HEK293 (cell line): ENCODE measurements around the gene PYGM.

Experiments used
- CTCF ChIA-PET: fragments of 350-600 bp; formaldehyde crosslinking; extraction: SDS; loops from one replicate; lab custom pipeline; 2021; ENCODE audit warnings: antibody characterized with exemption; lab: Yijun Ruan, JAX
- POLR2A ChIA-PET: fragments of 300-600 bp; formaldehyde crosslinking; extraction: SDS; loops from one replicate; lab custom pipeline; 2020; ENCODE audit warnings: antibody characterized with exemption, inconsistent platforms; lab: Yijun Ruan, JAX
- H3K27ac ChIP-seq: fragments of 200-500 bp; sonication (Bioruptor generic); 2 replicates; pipeline ENCODE4 v1.5.1; 2014; ENCODE audit warnings: low read depth, low read length, control low read depth, inconsistent platforms; ENCODE audit errors: extremely low read depth
- H3K36me3 ChIP-seq, 2 experiments: fragments of 200-500 bp in 1 of 2; sonication (Bioruptor generic) in 1 of 2; 1 replicate in 1 of 2; 2 replicates in 1 of 2; pipeline ENCODE4 v1.5.1; 2014 to 2017; ENCODE audit warnings: inconsistent platforms in 2 of 2, low read length in 2 of 2; ENCODE audit not compliant: control insufficient read depth in 2 of 2, insufficient read depth in 1 of 2
- H3K4me1 ChIP-seq: fragments of 200-500 bp; sonication (Bioruptor generic); 2 replicates; pipeline ENCODE4 v1.5.1; 2014; ENCODE audit warnings: mild to moderate bottlenecking, low read length, inconsistent platforms; ENCODE audit not compliant: control insufficient read depth, insufficient read depth
- H3K4me3 ChIP-seq: 2 replicates; pipeline ENCODE4 v1.5.1; 2011; ENCODE audit warnings: low read depth, mild to moderate bottlenecking, control low read depth, low read length, moderate library complexity
- H3K9me3 ChIP-seq: fragments of 200-500 bp; sonication (Bioruptor generic); 2 replicates; pipeline ENCODE4 v1.5.1; 2014; ENCODE audit warnings: low read depth, low read length, inconsistent platforms; ENCODE audit not compliant: control insufficient read depth, insufficient read depth
- CTCF ChIP-seq: fragments of 450-650 bp; formaldehyde crosslinking; IDR thresholded peaks from 2 replicates; pipeline ENCODE4 v1.5.1; 2016; ENCODE audit warnings: missing biosample characterization, missing genetic modification characterization
- INSM2 ChIP-seq: fragments of 450-650 bp; formaldehyde crosslinking; IDR thresholded peaks from 2 replicates; pipeline ENCODE4 v1.5.1; 2016; ENCODE audit warnings: missing biosample characterization, missing genetic modification characterization
- REST ChIP-seq: fragments of 450-650 bp; formaldehyde crosslinking; IDR thresholded peaks from 2 replicates; pipeline ENCODE4 v1.5.1; 2016; ENCODE audit warnings: missing biosample characterization, missing genetic modification characterization
- SP7 ChIP-seq: fragments of 450-650 bp; formaldehyde crosslinking; IDR thresholded peaks from 2 replicates; pipeline ENCODE4 v1.5.1; 2016; ENCODE audit warnings: missing biosample characterization, missing genetic modification characterization
- ZBTB10 ChIP-seq: fragments of 450-650 bp; formaldehyde crosslinking; IDR thresholded peaks from 2 replicates; pipeline ENCODE4 v1.5.1; 2016; ENCODE audit warnings: missing biosample characterization, missing genetic modification characterization
- ZBTB20 ChIP-seq: fragments of 450-650 bp; formaldehyde crosslinking; IDR thresholded peaks from 2 replicates; pipeline ENCODE4 v1.5.1; 2016; ENCODE audit warnings: missing biosample characterization, missing genetic modification characterization
- ZBTB6 ChIP-seq: fragments of 450-650 bp; formaldehyde crosslinking; IDR thresholded peaks from 2 replicates; pipeline ENCODE4 v1.5.1; 2017; ENCODE audit warnings: missing biosample characterization, missing genetic modification characterization
- ZEB2 ChIP-seq: fragments of 450-650 bp; formaldehyde crosslinking; IDR thresholded peaks from 2 replicates; pipeline ENCODE4 v1.5.1; 2016; ENCODE audit warnings: missing biosample characterization, missing genetic modification characterization
- ZFP3 ChIP-seq: fragments of 450-650 bp; formaldehyde crosslinking; IDR thresholded peaks from 2 replicates; pipeline ENCODE4 v1.5.1; 2016; ENCODE audit warnings: low read depth, missing biosample characterization, missing genetic modification characterization
- ZNF174 ChIP-seq: fragments of 450-650 bp; formaldehyde crosslinking; IDR thresholded peaks from 2 replicates; pipeline ENCODE4 v1.5.0; 2017; ENCODE audit warnings: missing biosample characterization, mild to moderate bottlenecking, missing genetic modification characterization
- ZNF184 ChIP-seq: fragments of 450-650 bp; IDR thresholded peaks from 2 replicates; pipeline ENCODE4 v1.5.1; 2018; ENCODE audit warnings: missing biosample characterization, mild to moderate bottlenecking, missing genetic modification characterization
- ZNF239 ChIP-seq: fragments of 450-650 bp; formaldehyde crosslinking; IDR thresholded peaks from 2 replicates; pipeline ENCODE4 v1.5.1; 2016; ENCODE audit warnings: missing biosample characterization, missing genetic modification characterization
- ZNF248 ChIP-seq: fragments of 450-650 bp; formaldehyde crosslinking; IDR thresholded peaks from 2 replicates; pipeline ENCODE4 v1.5.1; 2017; ENCODE audit warnings: missing biosample characterization, missing genetic modification characterization
- ZNF266 ChIP-seq: fragments of 450-650 bp; formaldehyde crosslinking; IDR thresholded peaks from 2 replicates; pipeline ENCODE4 v1.5.1; 2016; ENCODE audit warnings: missing biosample characterization, missing genetic modification characterization, low read depth
- ZNF48 ChIP-seq: fragments of 450-650 bp; formaldehyde crosslinking; IDR thresholded peaks from 2 replicates; pipeline ENCODE4 v1.5.1; 2016; ENCODE audit warnings: missing biosample characterization, missing genetic modification characterization
- ZNF530 ChIP-seq: fragments of 450-650 bp; formaldehyde crosslinking; IDR thresholded peaks from 2 replicates; pipeline ENCODE4 v1.5.1; 2016; ENCODE audit warnings: low read depth, missing biosample characterization, missing genetic modification characterization
- ZNF544 ChIP-seq: fragments of 450-650 bp; formaldehyde crosslinking; IDR thresholded peaks from 2 replicates; pipeline ENCODE4 v1.5.0; 2017; ENCODE audit warnings: missing biosample characterization, missing genetic modification characterization
- ZNF621 ChIP-seq: fragments of 450-650 bp; formaldehyde crosslinking; IDR thresholded peaks from 2 replicates; pipeline ENCODE4 v1.5.1; 2017; ENCODE audit warnings: missing biosample characterization, missing genetic modification characterization
- ZNF623 ChIP-seq: fragments of 450-650 bp; formaldehyde crosslinking; IDR thresholded peaks from 2 replicates; pipeline ENCODE4 v1.5.1; 2016; ENCODE audit warnings: missing biosample characterization, missing genetic modification characterization
- ZNF664 ChIP-seq: fragments of 450-650 bp; formaldehyde crosslinking; IDR thresholded peaks from 2 replicates; pipeline ENCODE4 v1.5.1; 2016; ENCODE audit warnings: missing biosample characterization, missing genetic modification characterization
- ZNF701 ChIP-seq: fragments of 450-650 bp; formaldehyde crosslinking; IDR thresholded peaks from 2 replicates; pipeline ENCODE4 v1.5.1; 2016; ENCODE audit warnings: missing biosample characterization, missing genetic modification characterization
- ZNF776 ChIP-seq: fragments of 450-650 bp; formaldehyde crosslinking; IDR thresholded peaks from 2 replicates; pipeline ENCODE4 v1.5.0; 2017; ENCODE audit warnings: missing biosample characterization, missing genetic modification characterization, borderline replicate concordance

Gene PYGM

GRCh38 chr11:64770120-64770519 is 10.3 kb upstream of the PYGM start:
- no peak for TF ChIP-seq ZNF239 (tag by site-specific recombination)
- TF ChIP-seq ZNF248 (tag by site-specific recombination), result no peak
- TF ChIP-seq ZFP3 (tag by site-specific recombination), result no peak
- no peak for TF ChIP-seq ZNF48 (tag by site-specific recombination)
- TF ChIP-seq ZBTB10 (tag by site-specific recombination), result no peak
- no peak for TF ChIP-seq ZNF664 (tag by site-specific recombination)
- no peak for TF ChIP-seq ZEB2 (tag by site-specific recombination)
- no peak for TF ChIP-seq ZNF776
- ChIA-PET POLR2A (interaction anchor here (0.8 kb wide), 1 partner anchor 9 kb away, joined by 4 read pairs; no protein-coding TSS in a partner anchor), CTCF (interaction anchor here (2.0 kb wide), 1 partner anchor 26 kb away, joined by 8 read pairs; the partner anchor contains the start of gene RASGRP2)
- no peaks in the 10 kb centered on the region for H3K9me3 ChIP-seq
- H3K27ac ChIP-seq, result no peak overlapping the region
- H3K4me3 ChIP-seq, result no peak overlapping the region
- H3K4me1 ChIP-seq, result no peaks in the 10 kb centered on the region
- peaks cover 26 to 99% of the 10 kb centered on the region in 2 experiments for H3K36me3 ChIP-seq

GRCh38 chr11:64769283-64769682 is 9.5 kb upstream of the PYGM start:
- TF ChIP-seq ZNF623 (tag by site-specific recombination) (no peak), ZBTB6 (tag by site-specific recombination) (no peak), ZNF266 (no peak), INSM2 (no peak), SP7 (tag by site-specific recombination) (no peak), ZNF621 (tag by site-specific recombination) (no peak), ZBTB20 (tag by site-specific recombination) (no peak), REST (tag by site-specific recombination) (no peak), ZNF544 (tag by site-specific recombination) (no peak), ZNF530 (tag by site-specific recombination) (no peak), ZNF701 (tag by site-specific recombination) (no peak), ZNF184 (tag by site-specific recombination) (no peak), ZNF174 (tag by site-specific recombination) (no peak), CTCF (no peak)
- peaks cover 18 to 99% of the 10 kb centered on the region in 2 experiments for H3K36me3 ChIP-seq
- H3K4me3 ChIP-seq, result no peak overlapping the region
- peaks cover 4% of the 10 kb centered on the region for H3K4me1 ChIP-seq
- H3K9me3 ChIP-seq, result no peaks in the 10 kb centered on the region
- H3K27ac ChIP-seq, result no peak overlapping the region
- ChIA-PET POLR2A (interaction anchor here (0.7 to 0.8 kb wide), 2 partner anchors 8 to 9 kb away, joined by 3 to 4 read pairs; partner anchors contain the start of gene SF1), CTCF (interaction anchor here (2.1 kb wide), 1 partner anchor 81 kb away, joined by 12 read pairs; no protein-coding TSS in a partner anchor)
